GM19397 (cell line): ENCODE data around the gene KDM5A.
"Not testable (repeated sequence)": the region's sequence is repeated elsewhere in the genome, so short reads cannot be mapped to it uniquely, and the experiment has no call there.

ENCODE experiments used
- ATAC-seq: cut with Tn5 transposase; IDR thresholded peaks from one replicate; pipeline ENCODE4 v1.9.1; 2021; ENCODE audit warnings: mild to moderate bottlenecking, moderate library complexity; ENCODE audit not compliant: unreplicated experiment

Gene KDM5A

GRCh38 chr12:389142-390096, at the start of gene KDM5A:
Gene KDM5A, minus strand, starts transcription at chr12:389320. Its CDS starts 229 bp downstream, at chr12:389091.
- ATAC-seq = peak; percentile 93

- ATAC-seq = not testable (repeated sequence)
These were observed 46.6 kb upstream of the KDM5A start for GRCh38 chr12:435737-436136.

- ATAC-seq = no peak
These were observed 33.4 kb upstream of the KDM5A start for GRCh38 chr12:422526-422925.

GRCh38 chr12:418432-418831, 29.3 kb upstream of the KDM5A start:
- no peak for ATAC-seq

GRCh38 chr12:414859-415258, 25.7 kb upstream of the KDM5A start:
- no peak for ATAC-seq

GRCh38 chr12:402029-402389, 12.9 kb upstream of the KDM5A start:
- ATAC-seq = no peak

GRCh38 chr12:401235-402028, 12.3 kb upstream of the KDM5A start, which contains the start of gene CCDC77:
Gene CCDC77, plus strand, starts transcription at chr12:401644. Its CDS starts 7,740 bp downstream, at chr12:409384.
- ATAC-seq = peak; percentile 98

GRCh38 chr12:400828-401227, 11.7 kb upstream of the KDM5A start:
- no peak for ATAC-seq

- ATAC-seq = peak; percentile 18
These were observed 479 bp downstream of the KDM5A start for GRCh38 chr12:388541-389141.

- no peak for ATAC-seq
These were observed 1.1 kb downstream of the KDM5A start for GRCh38 chr12:388012-388411.

GRCh38 chr12:386651-387050, 2.5 kb downstream of the KDM5A start:
- no peak for ATAC-seq

GRCh38 chr12:370739-371485, 18.2 kb downstream of the KDM5A start:
- ATAC-seq = not testable (repeated sequence)

GRCh38 chr12:367972-368371, 21.1 kb downstream of the KDM5A start:
- no peak for ATAC-seq

- ATAC-seq = no peak
These were observed 22.3 kb downstream of the KDM5A start for GRCh38 chr12:366820-367219.

GRCh38 chr12:359091-359490, 30.0 kb downstream of the KDM5A start:
- ATAC-seq = no peak

GRCh38 chr12:356276-356988, 32.7 kb downstream of the KDM5A start:
- ATAC-seq = no peak

GRCh38 chr12:351197-351596, 37.9 kb downstream of the KDM5A start:
- not testable (repeated sequence) for ATAC-seq

GRCh38 chr12:349625-350024, 39.5 kb downstream of the KDM5A start:
- ATAC-seq = not testable (repeated sequence)

GRCh38 chr12:343036-343435, 46.1 kb downstream of the KDM5A start:
- ATAC-seq = not testable (repeated sequence)

- ATAC-seq = no peak
These were observed 52.1 kb downstream of the KDM5A start for GRCh38 chr12:337039-337438.
